Fibroblast of mammary gland (primary cell): ENCODE data around the gene TAS2R10.

ENCODE experiments used
- DNase-seq: peaks from one replicate; pipeline ENCODE4 v3.0.0-alpha.2; 2010; ENCODE audit warnings: low read depth
- H3K4me3 ChIP-seq: 2 replicates; pipeline ENCODE4 v1.5.1; 2011; ENCODE audit warnings: low read depth, mild to moderate bottlenecking, low read length, moderate library complexity; ENCODE audit not compliant: control insufficient read depth
- TF ChIP-seq, protein P1 (sequence below): conservative IDR thresholded peaks from 2 replicates; pipeline ENCODE4 v1.5.1; 2011; ENCODE audit warnings: low read depth, low read length, inconsistent platforms; ENCODE audit not compliant: control insufficient read depth, insufficient read depth

TAS2R10 gene

DNA sequence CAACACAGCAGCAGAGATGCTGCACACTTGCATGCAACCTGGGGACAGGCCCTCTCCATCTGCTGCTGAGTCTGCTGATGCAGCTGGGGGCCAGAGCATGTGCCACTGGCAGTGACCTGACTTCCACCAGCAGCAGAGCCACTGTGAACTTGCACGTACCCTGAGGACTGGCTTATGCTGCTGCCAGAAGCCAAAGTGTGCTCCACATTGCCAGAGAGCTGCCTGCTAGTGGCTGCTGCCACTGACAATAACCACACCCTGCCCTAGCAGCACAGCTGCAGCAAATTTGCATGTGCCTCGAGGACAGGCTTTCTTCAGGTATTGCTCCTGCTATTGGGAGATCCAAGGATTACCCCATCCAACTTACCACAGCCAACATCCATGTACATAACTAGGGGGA is 27.6 kb upstream of the TAS2R10 start:
- no peak for DNase-seq
- no peak overlapping the region for H3K4me3 ChIP-seq
- TF ChIP-seq, protein P1, sequence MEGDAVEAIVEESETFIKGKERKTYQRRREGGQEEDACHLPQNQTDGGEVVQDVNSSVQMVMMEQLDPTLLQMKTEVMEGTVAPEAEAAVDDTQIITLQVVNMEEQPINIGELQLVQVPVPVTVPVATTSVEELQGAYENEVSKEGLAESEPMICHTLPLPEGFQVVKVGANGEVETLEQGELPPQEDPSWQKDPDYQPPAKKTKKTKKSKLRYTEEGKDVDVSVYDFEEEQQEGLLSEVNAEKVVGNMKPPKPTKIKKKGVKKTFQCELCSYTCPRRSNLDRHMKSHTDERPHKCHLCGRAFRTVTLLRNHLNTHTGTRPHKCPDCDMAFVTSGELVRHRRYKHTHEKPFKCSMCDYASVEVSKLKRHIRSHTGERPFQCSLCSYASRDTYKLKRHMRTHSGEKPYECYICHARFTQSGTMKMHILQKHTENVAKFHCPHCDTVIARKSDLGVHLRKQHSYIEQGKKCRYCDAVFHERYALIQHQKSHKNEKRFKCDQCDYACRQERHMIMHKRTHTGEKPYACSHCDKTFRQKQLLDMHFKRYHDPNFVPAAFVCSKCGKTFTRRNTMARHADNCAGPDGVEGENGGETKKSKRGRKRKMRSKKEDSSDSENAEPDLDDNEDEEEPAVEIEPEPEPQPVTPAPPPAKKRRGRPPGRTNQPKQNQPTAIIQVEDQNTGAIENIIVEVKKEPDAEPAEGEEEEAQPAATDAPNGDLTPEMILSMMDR: no peak

DNA sequence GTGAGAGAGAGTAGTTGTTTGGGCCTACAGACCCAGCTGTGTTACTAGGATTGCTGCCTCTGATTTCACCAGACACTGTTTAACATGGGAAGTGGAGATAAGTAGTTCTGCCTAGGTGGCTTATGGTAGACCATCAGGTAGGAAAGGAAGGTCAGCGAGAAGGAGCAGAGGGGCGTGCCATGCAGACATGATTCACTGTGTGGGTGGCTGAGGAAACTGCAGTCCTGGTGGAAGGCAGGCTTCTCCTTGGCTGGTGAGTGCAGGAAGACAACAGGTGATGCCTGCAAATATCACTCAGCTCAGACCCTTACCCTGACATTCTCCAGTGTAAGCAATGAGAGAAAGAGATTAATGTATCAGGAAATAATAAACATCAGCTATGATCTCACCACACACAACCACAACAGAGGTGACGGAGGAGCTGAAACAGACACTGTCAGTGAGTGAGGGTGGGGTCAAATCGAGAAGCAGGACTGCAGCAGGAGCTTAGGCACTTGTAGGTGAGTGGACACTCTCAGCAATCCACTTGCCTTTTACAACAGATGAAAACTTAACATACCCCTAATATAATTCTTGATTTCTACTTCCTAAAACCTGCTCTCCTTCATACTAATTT is 25.2 kb upstream of the TAS2R10 start:
- no peak for DNase-seq

DNA sequence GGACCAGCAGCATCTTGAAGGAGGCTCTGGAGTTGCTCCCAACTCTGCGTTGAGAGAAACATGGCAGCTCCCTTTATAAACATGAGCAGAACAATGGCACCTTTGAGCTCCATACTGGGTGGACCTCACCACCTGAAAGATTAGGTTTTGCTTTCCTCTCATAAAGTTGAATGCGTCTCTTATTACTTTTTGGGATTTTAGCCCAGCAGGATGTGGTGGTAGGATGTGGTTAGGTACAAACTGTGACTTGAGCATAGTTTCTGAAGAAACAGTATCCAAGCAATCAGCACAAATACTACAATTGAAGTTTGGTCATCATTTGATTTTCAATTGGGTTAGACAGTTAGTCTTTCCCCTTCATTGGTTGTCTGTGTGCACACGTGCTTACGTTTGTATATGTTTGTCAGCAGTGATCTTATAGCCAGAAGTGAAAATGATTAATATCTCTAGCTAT is 23.3 kb upstream of the TAS2R10 start, which contains the start of gene PRR4:
Gene PRR4, minus strand, starts transcription at position 51 of the 454 bp plus-strand sequence. Its CDS starts 38 bp downstream, at position 13.
- H3K4me3 ChIP-seq: no peak within 1 kb of the TSS
- DNase-seq: no peak
- TF ChIP-seq, protein P1: no peak

More for the DNA sequence above, 25.2 kb upstream of the TAS2R10 start:
- TF ChIP-seq, protein P1: no peak
- H3K4me3 ChIP-seq: no peak overlapping the region

DNA sequence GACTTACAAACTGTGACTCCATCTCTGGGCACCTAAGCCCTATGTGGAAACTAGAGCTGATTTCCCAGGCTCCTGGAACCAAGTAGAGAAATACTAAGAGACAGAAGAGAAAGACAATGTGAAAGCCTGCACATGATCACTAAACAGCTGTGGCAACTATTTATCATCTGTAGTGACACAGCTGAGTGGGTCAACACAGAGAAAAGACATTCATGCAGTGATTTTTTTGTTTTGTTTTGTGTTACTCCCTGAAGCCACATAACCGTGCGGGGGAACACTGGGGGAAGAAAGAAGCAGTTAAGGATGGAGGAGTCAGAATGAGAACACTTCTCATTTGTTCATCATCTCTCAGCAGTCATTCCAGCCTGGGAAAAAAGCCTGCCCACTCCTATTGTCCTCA is 21.6 kb upstream of the TAS2R10 start:
- TF ChIP-seq, protein P1: no peak
- no peak overlapping the region for H3K4me3 ChIP-seq
- no peak for DNase-seq

DNA sequence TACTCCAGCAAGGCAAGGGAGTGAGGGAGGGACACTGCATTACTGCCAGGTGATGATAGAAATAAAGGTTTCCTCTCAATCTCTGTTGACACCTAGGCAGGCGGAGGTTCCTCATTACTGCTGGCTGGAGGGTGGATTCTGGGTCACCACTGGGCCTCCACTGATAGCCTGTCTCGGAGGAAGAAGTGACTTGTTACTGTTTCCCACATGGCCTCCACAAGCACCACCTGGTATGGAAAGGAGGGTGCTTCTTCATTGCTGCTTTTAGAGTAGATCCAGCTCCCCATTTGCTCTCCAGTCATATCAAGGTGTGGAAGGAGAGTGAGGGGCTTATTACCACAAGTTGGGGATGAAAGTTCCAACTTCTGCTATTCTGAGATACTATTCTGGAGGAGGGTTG is 16.7 kb upstream of the TAS2R10 start:
- TF ChIP-seq, protein P1: no peak
- DNase-seq: no peak
- H3K4me3 ChIP-seq: no peak overlapping the region

DNA sequence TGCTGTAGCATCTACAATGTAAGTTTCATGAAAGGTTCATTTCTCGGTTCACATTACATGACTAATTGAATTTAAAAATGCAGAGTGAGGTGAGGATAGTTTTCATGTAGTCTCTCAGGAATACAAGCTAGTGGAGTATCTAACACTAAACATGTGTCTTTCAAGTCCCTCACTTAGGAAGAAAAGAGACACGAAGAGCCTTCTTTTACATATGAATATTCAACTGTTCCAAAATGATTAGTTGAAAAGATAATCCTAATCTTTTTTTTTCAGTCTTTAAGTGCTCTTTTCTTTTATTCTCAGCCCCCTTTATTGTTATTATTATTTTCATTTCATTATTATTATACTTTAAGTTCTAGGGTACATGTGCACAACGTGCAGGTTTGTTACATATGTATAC is 12.3 kb upstream of the TAS2R10 start:
- no peak for DNase-seq
- H3K4me3 ChIP-seq: no peak overlapping the region
- TF ChIP-seq, protein P1: no peak
